GM12873 (cell line): ENCODE data around the gene BNIPL.

Source experiments
- CTCF ChIP-seq: IDR thresholded peaks from 2 replicates; pipeline ENCODE4 v1.5.1; 2012; ENCODE audit warnings: low read depth, mild to moderate bottlenecking, moderate library complexity, low read length, control low read depth; ENCODE audit not compliant: insufficient read depth; ENCODE audit errors: missing control alignments

The BNIPL gene

GRCh38 chr1:150997949-150998348 lies 38.4 kb upstream of the BNIPL start:
- no peak for TF ChIP-seq CTCF

GRCh38 chr1:150999051-150999674 lies 37.2 kb upstream of the BNIPL start:
- no peak for TF ChIP-seq CTCF

- TF ChIP-seq CTCF, result no peak
These were observed 36.5 kb upstream of the BNIPL start for GRCh38 chr1:150999926-151000325.

- no peak for TF ChIP-seq CTCF
These were observed 36.0 kb upstream of the BNIPL start for GRCh38 chr1:151000408-151000807.

GRCh38 chr1:151001602-151002001 lies 34.8 kb upstream of the BNIPL start:
- no peak for TF ChIP-seq CTCF

GRCh38 chr1:151002051-151002450 lies 34.3 kb upstream of the BNIPL start:
- no peak for TF ChIP-seq CTCF

- TF ChIP-seq CTCF, result no peak
These were observed 33.8 kb upstream of the BNIPL start for GRCh38 chr1:151002611-151003010.
